MM.1S (cell line): ENCODE measurements around the gene TESK2.

ENCODE experiments used
- DNase-seq: peaks from one replicate; pipeline ENCODE4 v3.0.0-alpha.2; 2015
- H2AFZ ChIP-seq: fragments of 300-600 bp; sonication (generic); 2 replicates; pipeline ENCODE4 v1.6.0; 2016; ENCODE audit warnings: antibody characterized with exemption, low read length
- H3F3A ChIP-seq: fragments of 300-600 bp; sonication (generic); 2 replicates; pipeline ENCODE4 v1.6.1; 2016; ENCODE audit warnings: mild to moderate bottlenecking, antibody characterized with exemption, low read length, moderate library complexity, mixed read lengths; ENCODE audit not compliant: insufficient read depth
- H3K27ac ChIP-seq: fragments of 300-600 bp; sonication (generic); 2 replicates; pipeline ENCODE4 v1.5.1; 2016; ENCODE audit warnings: mild to moderate bottlenecking, low read length
- H3K27me3 ChIP-seq: fragments of 300-600 bp; sonication (generic); replicated peaks from 2 replicates; pipeline ENCODE4 v1.6.0; 2016; ENCODE audit warnings: low read length; ENCODE audit not compliant: insufficient read depth
- H3K36me3 ChIP-seq: fragments of 300-600 bp; sonication (generic); replicated peaks from 2 replicates; pipeline ENCODE4 v1.6.1; 2016; ENCODE audit warnings: mild to moderate bottlenecking, low read length, mixed read lengths; ENCODE audit not compliant: insufficient read depth
- H3K4me1 ChIP-seq: fragments of 300-600 bp; sonication (generic); 2 replicates; pipeline ENCODE4 v1.6.1; 2016; ENCODE audit warnings: low read length, mixed read lengths
- H3K4me2 ChIP-seq: fragments of 300-600 bp; sonication (generic); 2 replicates; pipeline ENCODE4 v1.6.0; 2016; ENCODE audit warnings: low read depth, low read length
- H3K4me3 ChIP-seq: fragments of 300-600 bp; sonication (generic); 2 replicates; pipeline ENCODE4 v1.5.1; 2016; ENCODE audit warnings: low read length, mixed read lengths
- H3K79me2 ChIP-seq: fragments of 300-600 bp; sonication (generic); 2 replicates; pipeline ENCODE4 v1.6.1; 2016; ENCODE audit warnings: mixed run types, low read length, mixed read lengths
- H3K9ac ChIP-seq: fragments of 300-600 bp; sonication (generic); 2 replicates; pipeline ENCODE4 v1.6.1; 2016; ENCODE audit warnings: low read length, mixed read lengths
- H3K9me2 ChIP-seq: fragments of 300-600 bp; sonication (generic); replicated peaks from 2 replicates; pipeline ENCODE4 v1.6.1; 2016; ENCODE audit warnings: mild to moderate bottlenecking, low read length, mixed read lengths; ENCODE audit not compliant: insufficient read depth
- H3K9me3 ChIP-seq: fragments of 300-600 bp; sonication (generic); replicated peaks from 2 replicates; pipeline ENCODE4 v1.6.1; 2016; ENCODE audit warnings: mild to moderate bottlenecking, low read length, mixed read lengths; ENCODE audit not compliant: insufficient read depth
- H4K20me1 ChIP-seq: fragments of 300-600 bp; sonication (generic); 2 replicates; pipeline ENCODE4 v1.6.1; 2016; ENCODE audit warnings: mild to moderate bottlenecking, low read length, moderate library complexity, mixed read lengths; ENCODE audit not compliant: insufficient read depth
- CTCF ChIP-seq: fragments of 300-600 bp; sonication (generic); IDR thresholded peaks from 2 replicates; pipeline ENCODE4 v1.5.1; 2016; ENCODE audit warnings: antibody characterized with exemption, low read length, mixed read lengths
- EZH2 ChIP-seq: fragments of 300-600 bp; sonication (generic); optimal IDR thresholded peaks from 2 replicates; pipeline ENCODE3; 2017; ENCODE audit warnings: low read depth, mild to moderate bottlenecking, antibody characterized with exemption, low read length, mixed read lengths
- EZH2phosphoT487 ChIP-seq: fragments of 300-600 bp; sonication (generic); IDR thresholded peaks from 2 replicates; pipeline ENCODE4 v1.6.1; 2018; ENCODE audit warnings: antibody characterized with exemption, low read length

The TESK2 gene

DNA sequence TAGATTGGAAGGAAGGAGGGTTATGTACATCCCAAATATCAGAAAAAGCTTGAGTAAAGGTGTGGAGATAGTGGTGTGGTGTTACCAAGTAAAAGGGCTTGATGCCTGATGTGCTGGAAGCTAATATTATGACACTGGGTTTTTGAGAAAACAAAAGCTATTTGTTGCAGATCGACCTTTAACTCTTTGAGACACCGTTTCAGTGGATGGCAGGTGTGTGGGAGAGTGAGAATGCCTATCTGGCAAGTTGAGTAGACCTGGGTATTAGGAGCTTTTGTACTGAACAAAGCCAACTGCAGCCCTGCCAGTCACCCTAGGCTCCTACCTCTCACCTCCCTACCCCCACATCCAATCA is 10.5 kb upstream of the TESK2 start:
- Histone ChIP-seq H3K4me3 (peak overlapping the region; percentile 71; the same call in 1 of the 2 replicates), H3K9me2 (no peaks in the 10 kb centered on the region), H3K36me3 (no peaks in the 10 kb centered on the region), H3F3A (peaks cover 3% of the 10 kb centered on the region; the same call in 1 of the 2 replicates), H3K79me2 (peaks cover 16% of the 10 kb centered on the region; the same call in 1 of the 2 replicates), H3K4me1 (peaks cover 14% of the 10 kb centered on the region), H3K4me2 (peak overlapping the region; percentile 46), H3K27ac (no peak overlapping the region), H4K20me1 (no peaks in the 10 kb centered on the region), H3K27me3 (no peaks in the 10 kb centered on the region), H3K9ac (no peak overlapping the region), H2AFZ (no peak overlapping the region), H3K9me3 (no peaks in the 10 kb centered on the region)
- DNase-seq = no peak
- TF ChIP-seq EZH2phosphoT487 (no peak), EZH2 (no peak), CTCF (no peak)

DNA sequence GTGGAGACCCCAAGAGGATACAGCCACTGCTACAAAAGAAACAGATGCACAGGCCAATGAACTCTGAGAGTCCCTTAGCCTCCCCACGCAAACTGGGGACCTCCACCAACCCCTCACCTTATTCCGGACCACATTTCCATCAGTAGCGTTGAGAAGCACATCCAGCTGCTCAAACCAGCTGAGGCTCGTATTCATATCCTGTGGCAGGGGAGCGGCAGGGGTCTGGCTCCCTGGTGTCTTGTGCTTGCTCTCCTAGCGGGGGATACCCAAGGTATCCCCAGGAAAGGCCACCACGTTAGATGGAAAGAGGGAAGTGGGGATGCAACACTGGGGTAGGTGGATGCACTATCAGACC is 8.4 kb upstream of the TESK2 start:
- Histone ChIP-seq H3K9me2 (no peaks in the 10 kb centered on the region), H3K79me2 (peaks cover 16% of the 10 kb centered on the region; the same call in 1 of the 2 replicates), H3K27ac (no peak overlapping the region), H3K4me1 (peaks cover 14% of the 10 kb centered on the region), H4K20me1 (no peaks in the 10 kb centered on the region), H3K4me2 (peak overlapping the region; percentile 97), H3K4me3 (peak overlapping the region; percentile 71), H3K9ac (peak overlapping the region; percentile 68), H3K9me3 (no peaks in the 10 kb centered on the region), H3K36me3 (no peaks in the 10 kb centered on the region), H2AFZ (peak overlapping the region; percentile 97), H3K27me3 (no peaks in the 10 kb centered on the region), H3F3A (peaks cover 3% of the 10 kb centered on the region; the same call in 1 of the 2 replicates)
- TF ChIP-seq EZH2phosphoT487 (no peak), CTCF (no peak), EZH2 (no peak)
- DNase-seq = no peak

GRCh38 chr1:45498279-45498678 is 7.3 kb upstream of the TESK2 start:
- Histone ChIP-seq H3K9ac (no peak overlapping the region), H2AFZ (no peak overlapping the region), H3K27ac (no peak overlapping the region), H3K36me3 (no peaks in the 10 kb centered on the region), H4K20me1 (no peaks in the 10 kb centered on the region), H3K9me3 (no peaks in the 10 kb centered on the region), H3K4me3 (no peak overlapping the region), H3K9me2 (no peaks in the 10 kb centered on the region), H3K79me2 (peaks cover 11% of the 10 kb centered on the region; the same call in 1 of the 2 replicates), H3K4me2 (peak overlapping the region; percentile 97; the same call in 1 of the 2 replicates), H3F3A (peaks cover 3% of the 10 kb centered on the region; the same call in 1 of the 2 replicates), H3K27me3 (no peaks in the 10 kb centered on the region), H3K4me1 (peaks cover 14% of the 10 kb centered on the region)
- no peak for TF ChIP-seq EZH2
- no peak for TF ChIP-seq CTCF
- TF ChIP-seq EZH2phosphoT487 = no peak
- no peak for DNase-seq
